Keratinocyte (primary cell): ENCODE measurements around the gene TRPM2. TPM values are rescaled to one million over a fixed set of nuclear protein-coding genes. Genes with fewer than 3 reads are reported as not detected.

Experiments used
- DNase-seq: peaks from one replicate; pipeline ENCODE4 v3.0.0-alpha.2; 2011; ENCODE audit warnings: low read depth, missing footprints, low spot score
- FAIRE-seq: peaks from 2 replicates; lab custom pipeline; 2011; peaks lifted over from hg19 to GRCh38; lab: Jason Lieb, UNC
- H2AFZ ChIP-seq: 2 replicates; pipeline ENCODE4 v1.6.0; 2012; ENCODE audit warnings: low read length, control low read depth, inconsistent platforms; ENCODE audit not compliant: control insufficient read depth
- H3K27ac ChIP-seq: 2 replicates; pipeline ENCODE4 v1.5.1; 2011; ENCODE audit warnings: low read length; ENCODE audit not compliant: control insufficient read depth, insufficient read depth
- H3K27me3 ChIP-seq: 3 replicates; pipeline ENCODE4 v1.6.0; 2011; ENCODE audit warnings: low read length; ENCODE audit not compliant: control insufficient read depth, insufficient read depth; ENCODE audit errors: extremely low read depth
- H3K36me3 ChIP-seq, 2 experiments: 2 replicates in 1 of 2; 3 replicates in 1 of 2; pipeline ENCODE4 v1.5.1; 2011; ENCODE audit warnings: low read length in 2 of 2, mild to moderate bottlenecking in 1 of 2; ENCODE audit not compliant: control insufficient read depth in 2 of 2, insufficient read depth in 2 of 2; ENCODE audit errors: extremely low read depth in 1 of 2
- H3K4me1 ChIP-seq: 3 replicates; pipeline ENCODE4 v1.5.1; 2011; ENCODE audit warnings: low read length; ENCODE audit not compliant: control insufficient read depth, insufficient read depth; ENCODE audit errors: extremely low read depth
- H3K4me2 ChIP-seq: 3 replicates; pipeline ENCODE4 v1.6.0; 2011; ENCODE audit warnings: low read depth, low read length; ENCODE audit not compliant: control insufficient read depth, insufficient read depth; ENCODE audit errors: extremely low read depth
- H3K4me3 ChIP-seq, 3 experiments: fragments of 200-600 bp in 1 of 3; sonication (generic) in 1 of 3; 2 replicates in 2 of 3; 3 replicates in 1 of 3; pipeline ENCODE4 v1.5.1; 2011 to 2016; ENCODE audit warnings: low read length in 3 of 3, mild to moderate bottlenecking in 3 of 3, control low read depth in 2 of 3, inconsistent platforms in 1 of 3, low read depth in 1 of 3, mixed read lengths in 1 of 3, mixed run types in 1 of 3, moderate library complexity in 1 of 3; ENCODE audit not compliant: control insufficient read depth in 2 of 3, insufficient read depth in 2 of 3; ENCODE audit errors: extremely low read depth in 1 of 3
- H3K79me2 ChIP-seq: 2 replicates; pipeline ENCODE4 v1.6.0; 2012; ENCODE audit warnings: low read length; ENCODE audit not compliant: control insufficient read depth, insufficient read depth
- H3K9ac ChIP-seq: 3 replicates; pipeline ENCODE4 v1.6.0; 2011; ENCODE audit warnings: low read length; ENCODE audit not compliant: control insufficient read depth, insufficient read depth; ENCODE audit errors: extremely low read depth
- H3K9me1 ChIP-seq: 3 replicates; pipeline ENCODE4 v1.6.0; 2011; ENCODE audit warnings: low read length; ENCODE audit not compliant: control insufficient read depth, insufficient read depth; ENCODE audit errors: extremely low read depth
- H3K9me3 ChIP-seq: 2 replicates; pipeline ENCODE4 v1.5.1; 2012; ENCODE audit warnings: low read depth, low read length; ENCODE audit not compliant: control insufficient read depth
- H4K20me1 ChIP-seq: 3 replicates; pipeline ENCODE4 v1.6.0; 2011; ENCODE audit warnings: low read length; ENCODE audit not compliant: control insufficient read depth, insufficient read depth; ENCODE audit errors: extremely low read depth
- CTCF ChIP-seq, 3 experiments: IDR thresholded peaks in 1 of 3; conservative IDR thresholded peaks in 1 of 3; optimal IDR thresholded peaks in 1 of 3; 2 replicates in 2 of 3; 3 replicates in 1 of 3; pipeline versions ENCODE3 to v1.5.1; 2011; ENCODE audit warnings: low read length in 3 of 3, mild to moderate bottlenecking in 3 of 3, moderate library complexity in 2 of 3, control low read depth in 1 of 3, inconsistent platforms in 1 of 3; ENCODE audit not compliant: insufficient read depth in 2 of 3; ENCODE audit errors: extremely low read depth in 1 of 3
- EZH2 ChIP-seq: IDR thresholded peaks from one replicate; pipeline ENCODE4 v1.6.1; 2012; ENCODE audit warnings: inconsistent platforms, mild to moderate bottlenecking, low read length, moderate library complexity
- dilution Hi-C: fragments of 300-500 bp; cut with MboI; formaldehyde crosslinking; loops from one replicate; pipeline ENCODE4 v1.7.0; 2020; ENCODE audit warnings: low sequenced_read_pairs; ENCODE audit not compliant: extremely low pct_ligation_motif_present
- polyA plus RNA-seq, 5 experiments: library from polyadenylated mRNA; depleted of rRNA in 3 of 5; stranded (reverse) in 3 of 5; stranded (forward) in 1 of 5; unstranded in 1 of 5; fragments of >200 nt; gene quantifications; 1 replicate in 1 of 5; 2 replicates in 3 of 5; 3 replicates in 1 of 5; pipeline versions ENCODE4 v1.2.1 to v1.2.3, GENCODE V29; 2011 to 2012; ENCODE audit warnings: missing spikeins in 2 of 5, low read depth in 1 of 5, low replicate concordance in 1 of 5

TRPM2 gene
- polyA plus RNA-seq, 1 donor (not counting 4 experiments of a cell fraction or from before 2014, with no cell fraction given): 0.31 TPM

- TF ChIP-seq CTCF (optimal IDR thresholded peaks at IDR 0.05 in 1 of 3, IDR thresholded peaks at IDR 0.05 in 1 of 3, conservative IDR thresholded peaks at IDR 0.05 in 1 of 3; ENCODE audit: extremely low read depth in 1 of 3, insufficient read depth in 2 of 3, low read length in 3 of 3): no peak
- Histone ChIP-seq H3K4me1 (no peaks in the 10 kb centered on the region), H2AFZ (no peak overlapping the region), H3K9me1 (no peaks in the 10 kb centered on the region), H4K20me1 (no peaks in the 10 kb centered on the region), H3K9ac (no peak overlapping the region), H3K79me2 (no peaks in the 10 kb centered on the region), H3K27me3 (peaks cover 16% of the 10 kb centered on the region), H3K9me3 (no peaks in the 10 kb centered on the region), H3K36me3 (no peaks in the 10 kb centered on the region), H3K4me3 (no peak overlapping the region), H3K27ac (no peak overlapping the region), H3K4me2 (no peak overlapping the region)
- dilution Hi-C loops: no loop called here
- FAIRE-seq (no peak), DNase-seq (no peak)
These were observed 87.6 kb downstream of the TRPM2 start for GRCh38 chr21:44441041-44441400.

GRCh38 chr21:44441581-44442265 is 88.3 kb downstream of the TRPM2 start:
- Histone ChIP-seq H3K9me1 (no peaks in the 10 kb centered on the region), H3K79me2 (no peaks in the 10 kb centered on the region), H3K9me3 (no peaks in the 10 kb centered on the region), H3K36me3 (no peaks in the 10 kb centered on the region), H2AFZ (no peak overlapping the region), H3K27ac (no peak overlapping the region), H3K4me2 (no peak overlapping the region), H4K20me1 (no peaks in the 10 kb centered on the region), H3K27me3 (peaks cover 16% of the 10 kb centered on the region), H3K9ac (no peak overlapping the region), H3K4me1 (no peaks in the 10 kb centered on the region), H3K4me3 (no peak overlapping the region)
- DNase-seq (no peak), FAIRE-seq (no peak)
- no peak for TF ChIP-seq EZH2
- TF ChIP-seq CTCF (optimal IDR thresholded peaks at IDR 0.05 in 1 of 3, IDR thresholded peaks at IDR 0.05 in 1 of 3, conservative IDR thresholded peaks at IDR 0.05 in 1 of 3; ENCODE audit: extremely low read depth in 1 of 3, insufficient read depth in 2 of 3, low read length in 3 of 3): no peak
- dilution Hi-C loops: no loop called here
